ENCODE measurements around the gene FBN2. TPM values are rescaled to one million over a fixed set of nuclear protein-coding genes. Genes with fewer than 3 reads are reported as not detected.

The FBN2 gene
- total RNA-seq, 1 donor from 2014 or later, result 0.49 TPM

DNA sequence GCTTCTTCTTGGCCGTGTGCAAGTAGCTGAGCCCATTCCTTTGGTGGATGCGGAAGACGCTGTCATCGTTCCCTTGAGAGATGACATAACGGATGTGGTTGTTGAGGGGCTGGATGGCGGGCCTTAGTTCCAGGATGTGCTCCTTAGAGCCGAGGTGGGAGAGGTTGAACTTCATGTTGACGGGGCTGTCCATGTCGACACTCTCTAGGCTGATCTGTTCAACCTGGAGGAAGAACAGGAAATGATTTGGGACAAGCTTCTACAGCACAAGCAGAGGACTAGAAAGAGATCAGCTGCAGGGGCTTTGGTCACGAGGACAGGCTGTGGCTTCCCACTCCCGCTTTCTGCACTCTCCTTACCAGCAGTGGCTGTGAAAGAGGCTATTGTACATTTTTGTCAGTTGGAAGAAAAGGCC, 278.4 kb downstream of the FBN2 start:
- intact Hi-C loops (cut with DNase I), result no loop called here
- Histone ChIP-seq H3K9me3 (no peaks in the 10 kb centered on the region), H3K27me3 (no peaks in the 10 kb centered on the region), H3K4me3 (no peak overlapping the region), H3K4me1 (no peaks in the 10 kb centered on the region), H3K27ac (no peak overlapping the region), H3K36me3 (no peaks in the 10 kb centered on the region)
- no peak for TF ChIP-seq POLR2A (IDR thresholded peaks at IDR 0.05)
- no peak for DNase-seq (ENCODE audit: extremely low spot score in 2 of 2)

DNA sequence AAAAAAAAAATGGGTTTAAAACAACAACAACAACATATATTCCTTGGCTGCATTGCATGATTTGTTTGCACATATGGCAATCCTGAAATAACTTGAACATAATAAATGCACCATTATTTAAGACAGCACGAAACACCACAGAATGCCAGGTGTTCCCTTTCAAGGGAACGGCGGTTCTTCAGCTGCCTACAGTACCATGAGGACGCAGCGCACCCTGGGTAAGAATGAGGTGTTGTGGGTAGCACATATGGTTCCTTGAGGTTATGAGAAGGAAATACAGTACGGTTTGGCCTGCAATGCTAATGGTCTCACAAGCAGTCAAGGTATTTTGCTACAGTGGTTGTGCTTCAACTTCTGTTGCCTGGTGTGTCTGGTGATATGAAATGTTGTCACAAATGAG, 279.7 kb downstream of the FBN2 start:
- no peaks in the 10 kb centered on the region for H3K36me3 ChIP-seq

GRCh38 chr5:128257076-128257475, 281.0 kb downstream of the FBN2 start:
- no peaks in the 10 kb centered on the region for H3K9me3 ChIP-seq
- no peaks in the 10 kb centered on the region for H3K27me3 ChIP-seq

More for the DNA sequence above, 279.7 kb downstream of the FBN2 start:
- no peak overlapping the region for H3K4me3 ChIP-seq
- no peak for DNase-seq (ENCODE audit: extremely low spot score in 2 of 2)
- TF ChIP-seq POLR2A (IDR thresholded peaks at IDR 0.05) (no peak), CTCF (IDR thresholded peaks at IDR 0.05) (no peak), POLR2AphosphoS5 (IDR thresholded peaks at IDR 0.05; ENCODE audit: insufficient read depth in 1 of 2, low read depth in 1 of 2) (no peak)
- H3K27me3 ChIP-seq, result no peaks in the 10 kb centered on the region
- H3K9me3 ChIP-seq, result no peaks in the 10 kb centered on the region
- no peak overlapping the region for H3K27ac ChIP-seq
- intact Hi-C loops (cut with DNase I), result no loop called here
- H3K4me1 ChIP-seq, result peaks cover 2% of the 10 kb centered on the region

DNA sequence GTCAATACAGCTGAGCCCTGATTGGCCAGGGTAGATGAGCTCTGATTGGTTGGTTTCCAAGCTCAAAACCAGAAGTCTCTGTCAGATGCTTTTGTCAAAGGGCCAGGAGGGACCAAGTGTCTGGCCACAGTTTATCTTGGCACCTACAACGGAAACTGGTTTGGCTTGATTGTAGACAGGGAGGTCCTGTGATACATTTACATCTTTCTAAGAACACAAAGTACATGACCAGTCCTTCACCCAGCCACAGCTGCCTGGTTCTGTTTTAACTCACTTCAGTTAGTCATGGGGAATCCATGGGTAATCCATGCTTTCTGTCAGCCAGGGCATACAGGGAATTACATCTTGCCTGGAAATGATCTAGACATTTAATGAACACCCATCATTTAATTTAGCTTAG, 283.3 kb downstream of the FBN2 start:
- H3K9me3 ChIP-seq, result no peaks in the 10 kb centered on the region
- intact Hi-C loops (cut with DNase I), result no loop called here
- H3K27ac ChIP-seq, result no peak overlapping the region
- no peak for DNase-seq (ENCODE audit: extremely low spot score in 2 of 2)
- H3K27me3 ChIP-seq, result no peaks in the 10 kb centered on the region
- no peak overlapping the region for H3K4me3 ChIP-seq
- H3K36me3 ChIP-seq, result no peaks in the 10 kb centered on the region
- H3K4me1 ChIP-seq, result peaks cover 5% of the 10 kb centered on the region
- TF ChIP-seq POLR2A (IDR thresholded peaks at IDR 0.05) (no peak), CTCF (IDR thresholded peaks at IDR 0.05) (no peak), POLR2AphosphoS5 (IDR thresholded peaks at IDR 0.05; ENCODE audit: insufficient read depth in 1 of 2, low read depth in 1 of 2) (no peak)

More at GRCh38 chr5:128257076-128257475, 281.0 kb downstream of the FBN2 start:
- no peak for DNase-seq (ENCODE audit: extremely low spot score in 2 of 2)
- H3K4me3 ChIP-seq, result no peak overlapping the region
- no peaks in the 10 kb centered on the region for H3K36me3 ChIP-seq
- intact Hi-C loops (cut with DNase I), result no loop called here
- H3K27ac ChIP-seq, result no peak overlapping the region
- TF ChIP-seq CTCF (IDR thresholded peaks at IDR 0.05) (no peak), POLR2AphosphoS5 (IDR thresholded peaks at IDR 0.05; ENCODE audit: insufficient read depth in 1 of 2, low read depth in 1 of 2) (no peak), POLR2A (IDR thresholded peaks at IDR 0.05) (no peak)
- H3K4me1 ChIP-seq, result peaks cover 5% of the 10 kb centered on the region

GRCh38 chr5:128253880-128254279, 284.2 kb downstream of the FBN2 start:
- no peaks in the 10 kb centered on the region for H3K27me3 ChIP-seq
- no peak for TF ChIP-seq CTCF (IDR thresholded peaks at IDR 0.05)
- peaks cover 5% of the 10 kb centered on the region for H3K4me1 ChIP-seq
- no peaks in the 10 kb centered on the region for H3K36me3 ChIP-seq
- no peak overlapping the region for H3K4me3 ChIP-seq
- intact Hi-C loops (cut with DNase I), result no loop called here
- H3K27ac ChIP-seq, result no peak overlapping the region
- no peaks in the 10 kb centered on the region for H3K9me3 ChIP-seq
- DNase-seq (ENCODE audit: extremely low spot score in 2 of 2), result no peak

DNA sequence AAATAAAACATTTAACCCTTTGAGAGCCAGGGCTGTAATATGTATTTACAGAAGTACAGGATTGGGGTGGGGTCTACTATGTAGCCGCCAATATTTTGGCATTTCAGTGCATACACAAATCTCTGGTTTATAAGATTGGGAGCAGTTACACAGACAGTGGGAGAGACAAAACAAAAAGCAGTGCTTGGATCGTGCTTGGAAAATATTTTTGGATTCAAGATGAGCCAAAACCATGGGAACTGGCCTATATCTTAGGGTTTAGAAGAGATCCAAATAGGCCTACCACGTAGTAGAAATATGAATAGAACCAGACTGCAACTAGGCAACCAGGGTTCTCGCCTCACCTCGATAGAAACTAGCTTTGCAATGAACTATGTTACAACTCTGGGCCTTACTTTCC, 284.9 kb downstream of the FBN2 start:
- intact Hi-C loops (cut with DNase I), result no loop called here
- no peak for DNase-seq (ENCODE audit: extremely low spot score in 2 of 2)
- Histone ChIP-seq H3K27me3 (no peaks in the 10 kb centered on the region), H3K9me3 (no peaks in the 10 kb centered on the region), H3K27ac (no peak overlapping the region), H3K4me3 (no peak overlapping the region), H3K36me3 (no peaks in the 10 kb centered on the region), H3K4me1 (peaks cover 5% of the 10 kb centered on the region)
- TF ChIP-seq POLR2A (IDR thresholded peaks at IDR 0.05) (no peak), CTCF (IDR thresholded peaks at IDR 0.05) (no peak), POLR2AphosphoS5 (IDR thresholded peaks at IDR 0.05; ENCODE audit: insufficient read depth in 1 of 2, low read depth in 1 of 2) (no peak)
